ENCODE data around the gene B3GALT4. TPM values are rescaled to one million over a fixed set of nuclear protein-coding genes. Genes with fewer than 3 reads are reported as not detected.

The B3GALT4 gene
- total and polyA plus RNA-seq, 2 of the 13 experiments (the other 11 are each of a cell fraction or from before 2014, with no cell fraction given), result 0.04 to 0.27 TPM

GRCh38 chr6:33314515-33314942 is 37.6 kb downstream of the B3GALT4 start (continued):
- no peak for TF ChIP-seq BCLAF1 (IDR thresholded peaks at IDR 0.05)
- no peak for TF ChIP-seq GLI4 (CRISPR knock-in tag; IDR thresholded peaks at IDR 0.05; ENCODE audit: borderline replicate concordance)
- no peak for TF ChIP-seq ZNF30 (CRISPR knock-in tag; IDR thresholded peaks at IDR 0.05)
- no peak; the same call in 1 of the 2 replicates for TF ChIP-seq GABPB1 (CRISPR knock-in tag; IDR thresholded peaks at IDR 0.05)
- TF ChIP-seq MTA1 (CRISPR knock-in tag; IDR thresholded peaks at IDR 0.05; ENCODE audit: borderline replicate concordance), result no peak
- TF ChIP-seq MXD1 (CRISPR knock-in tag; IDR thresholded peaks at IDR 0.05), result no peak
- TF ChIP-seq MAZ (IDR thresholded peaks at IDR 0.05; ENCODE audit: borderline replicate concordance, low read depth, low read length), result 0 out of 2 replicates have a peak, but pooled peaks have one; percentile 28
- 0 out of 2 replicates have a peak, but pooled peaks have one; percentile 9 for TF ChIP-seq MAZ (CRISPR knock-in tag; IDR thresholded peaks at IDR 0.05; ENCODE audit: low read depth)
- TF ChIP-seq BRF2 (CRISPR knock-in tag; IDR thresholded peaks at IDR 0.05), result no peak
- no peak for TF ChIP-seq ZNF841 (CRISPR knock-in tag; IDR thresholded peaks at IDR 0.05; ENCODE audit: borderline replicate concordance)
- no peak for TF ChIP-seq PRDM4 (CRISPR knock-in tag; IDR thresholded peaks at IDR 0.05; ENCODE audit: borderline replicate concordance)
- TF ChIP-seq ZNF552 (CRISPR knock-in tag; IDR thresholded peaks at IDR 0.05; ENCODE audit: borderline replicate concordance), result no peak
- TF ChIP-seq ZNF44 (CRISPR knock-in tag; IDR thresholded peaks at IDR 0.05), result no peak
- no peak for TF ChIP-seq CEBPG (CRISPR knock-in tag; IDR thresholded peaks at IDR 0.05)
- no peak for TF ChIP-seq MYPOP (CRISPR knock-in tag; IDR thresholded peaks at IDR 0.05)
- no peak for TF ChIP-seq CBX1 (IDR thresholded peaks at IDR 0.05; ENCODE audit: low read depth)
- TF ChIP-seq ZFP90 (CRISPR knock-in tag; IDR thresholded peaks at IDR 0.05; ENCODE audit: borderline replicate concordance), result 0 out of 2 replicates have a peak, but pooled peaks have one; percentile 9
- no peak for TF ChIP-seq ZNF234 (CRISPR knock-in tag; conservative IDR thresholded peaks at IDR 0.05)
- TF ChIP-seq ZNF570 (CRISPR knock-in tag; IDR thresholded peaks at IDR 0.05; ENCODE audit: borderline replicate concordance), result no peak
- no peak for TF ChIP-seq YEATS4 (CRISPR knock-in tag; IDR thresholded peaks at IDR 0.05; ENCODE audit: borderline replicate concordance)
- no peak for TF ChIP-seq FLYWCH1 (CRISPR knock-in tag; IDR thresholded peaks at IDR 0.05)
- no peak for TF ChIP-seq ZNF576 (CRISPR knock-in tag; IDR thresholded peaks at IDR 0.05)
